Measurements from ENCODE around the gene NLRP4. TPM values are rescaled to one million over a fixed set of nuclear protein-coding genes. Genes with fewer than 3 reads are reported as not detected.

Gene NLRP4
- total and polyA plus RNA-seq, 10 of the 15 experiments (the other 5 are each of a cell fraction or from before 2014, with no cell fraction given), result 0.07 to 9.6 (median 0.29) TPM; not detected in 6

DNA sequence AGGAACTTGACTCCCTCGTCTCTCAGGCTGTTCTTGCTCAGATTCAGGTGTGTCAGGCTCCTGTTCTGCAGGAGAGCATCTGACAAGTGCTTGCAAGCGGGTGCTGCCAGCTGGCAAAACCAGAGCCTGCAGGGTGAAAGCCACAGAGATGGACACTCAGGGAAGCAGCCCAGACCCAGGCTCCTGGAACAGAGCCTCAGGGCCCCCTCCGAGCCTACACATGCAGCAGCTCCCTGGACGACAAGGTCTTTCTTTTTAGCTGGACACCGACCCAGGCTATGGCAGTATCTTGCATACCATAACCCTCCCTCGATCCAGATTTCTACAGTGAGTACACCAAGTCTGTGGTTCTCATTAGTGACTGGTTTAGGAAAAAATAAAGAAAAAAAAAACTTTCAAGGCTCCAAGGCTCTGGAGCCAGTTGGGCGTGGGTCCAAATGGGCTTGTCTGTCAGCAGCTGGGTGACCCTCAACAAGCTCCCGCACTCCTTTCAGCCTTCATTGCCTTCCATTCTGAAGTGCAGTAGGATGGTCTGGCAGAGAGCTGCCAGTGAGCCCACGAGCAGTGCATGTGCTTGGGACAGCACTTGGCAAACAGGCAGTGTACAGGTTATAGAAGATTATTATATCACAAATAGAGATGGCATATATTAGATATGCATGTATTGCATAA is 65.9 kb downstream of the NLRP4 start:
- SMC1A ChIA-PET (ENCODE audit: uncharacterized antibody, unreplicated experiment), result no interaction called here
- POLR2A ChIA-PET, result no interaction called here
- intact Hi-C loops (cut with micrococcal nuclease; ENCODE audit: unreplicated experiment), result no loop called here
- FAIRE-seq (no peak), ATAC-seq (no peak), DNase-seq (ENCODE audit: low read depth, low spot score) (no peak)
- no TSS peak for BruUV-seq (replicated peaks)
- no peak overlapping the region for H3K4me2 ChIP-seq (ENCODE audit: control insufficient read depth, insufficient read depth)
- RAD21 ChIA-PET (ENCODE audit: unreplicated experiment), result no interaction called here
- no peaks in the 10 kb centered on the region for H3K4me1 ChIP-seq (ENCODE audit: control insufficient read depth, insufficient read depth, low read length)
- WGBS (ENCODE audit: insufficient coverage, insufficient replicate concordance, low lambda C conversion rate, missing lambda C conversion rate), result 38% methylated on average over 9 of the region's 9 CpGs
- H3K4me3 ChIP-seq, result no peak overlapping the region
- H3K79me2 ChIP-seq (ENCODE audit: control insufficient read depth, insufficient read depth, low read length), result no peaks in the 10 kb centered on the region
- no peak overlapping the region for H3K9ac ChIP-seq (ENCODE audit: control insufficient read depth, insufficient read depth, low read length)
- in situ Hi-C loops (cut with MboI), result no loop called here
- no peaks in the 10 kb centered on the region for H4K20me1 ChIP-seq (ENCODE audit: control insufficient read depth, insufficient read depth)
- TF ChIP-seq RCOR1 (conservative IDR thresholded peaks at IDR 0.05; ENCODE audit: low read depth, low read length) (no peak), FOXM1 (IDR thresholded peaks at IDR 0.05; ENCODE audit: low read depth, low read length) (no peak), TCF3 (IDR thresholded peaks at IDR 0.05; ENCODE audit: borderline replicate concordance, insufficient read depth, low read depth, low read length) (no peak), CREB1 (IDR thresholded peaks at IDR 0.05; ENCODE audit: low read depth) (no peak), CHD4 (IDR thresholded peaks at IDR 0.05) (no peak), PML (IDR thresholded peaks at IDR 0.05; ENCODE audit: low read length) (no peak), MEF2A (IDR thresholded peaks at IDR 0.05; ENCODE audit: insufficient read depth, low read depth, low read length) (no peak), YBX1 (IDR thresholded peaks at IDR 0.05) (no peak), BRCA1 (IDR thresholded peaks at IDR 0.05; ENCODE audit: low read depth, low read length) (no peak), USF2 (IDR thresholded peaks at IDR 0.05; ENCODE audit: borderline replicate concordance, low read depth, low read length) (no peak), ZNF217 (IDR thresholded peaks at IDR 0.05) (no peak), ESRRA (IDR thresholded peaks at IDR 0.05; ENCODE audit: low read length) (no peak), DPF2 (IDR thresholded peaks at IDR 0.05) (no peak), SREBF2 (IDR thresholded peaks at IDR 0.05; ENCODE audit: low read length) (no peak), KLF5 (IDR thresholded peaks at IDR 0.05; ENCODE audit: partially characterized antibody) (no peak)
- H3K27ac ChIP-seq (ENCODE audit: control insufficient read depth, insufficient read depth), result no peak overlapping the region
- H3K9me3 ChIP-seq (replicated peaks; ENCODE audit: control insufficient read depth, insufficient read depth, low read length), result no peaks in the 10 kb centered on the region
- H2AFZ ChIP-seq (ENCODE audit: control insufficient read depth, low read depth, low read length), result no peak overlapping the region
- H3K27me3 ChIP-seq (replicated peaks in 1 of 2; ENCODE audit: control insufficient read depth in 2 of 2, insufficient read depth in 2 of 2, low read length in 1 of 2), result no peaks in the 10 kb centered on the region
- no peaks in the 10 kb centered on the region for H3K36me3 ChIP-seq (ENCODE audit: control insufficient read depth in 2 of 2, insufficient read depth in 2 of 2, low read length in 1 of 2)
- CTCF ChIA-PET, result no interaction called here

Measured in GM12878 (cell line).